GM19043 (cell line): ENCODE results near the gene PCDHB16.
"Not testable (repeated sequence)": the region's sequence is repeated elsewhere in the genome, so short reads cannot be mapped to it uniquely, and the experiment has no call there.

Source experiments
- ATAC-seq: cut with Tn5 transposase; IDR thresholded peaks from one replicate; pipeline ENCODE4 v1.9.1; 2021; ENCODE audit warnings: low read depth; ENCODE audit not compliant: unreplicated experiment

PCDHB16 gene

GRCh38 chr5:141180313-141180712 is 1.9 kb upstream of the PCDHB16 start:
- ATAC-seq, result no peak

GRCh38 chr5:141184117-141184855 is 2.1 kb downstream of the PCDHB16 start:
- ATAC-seq, result not testable (repeated sequence)

GRCh38 chr5:141186897-141187512 is 4.8 kb downstream of the PCDHB16 start, which contains the start of gene PCDHB9:
Gene PCDHB9, plus strand, starts transcription at chr5:141187161. Its CDS starts 158 bp downstream, at chr5:141187319.
- no peak for ATAC-seq

GRCh38 chr5:141188682-141189081 is 6.5 kb downstream of the PCDHB16 start:
- ATAC-seq, result not testable (repeated sequence)

- ATAC-seq, result not testable (repeated sequence)
These were observed 6.9 kb downstream of the PCDHB16 start for GRCh38 chr5:141189131-141189530.

GRCh38 chr5:141192110-141192725 is 10.0 kb downstream of the PCDHB16 start, which contains the start of gene PCDHB10:
Gene PCDHB10, plus strand, starts transcription at chr5:141192353. Its CDS starts 200 bp downstream, at chr5:141192553.
- no peak for ATAC-seq

- ATAC-seq, result not testable (repeated sequence)
These were observed 12.1 kb downstream of the PCDHB16 start for GRCh38 chr5:141194332-141194731.

GRCh38 chr5:141196363-141196762 is 14.2 kb downstream of the PCDHB16 start:
- no peak for ATAC-seq

GRCh38 chr5:141199359-141200235 is 17.4 kb downstream of the PCDHB16 start, which contains the start of gene PCDHB11:
Gene PCDHB11, plus strand, starts transcription at chr5:141199627. Its CDS starts 148 bp downstream, at chr5:141199775.
- no peak for ATAC-seq

GRCh38 chr5:141201126-141201525 is 18.9 kb downstream of the PCDHB16 start:
- not testable (repeated sequence) for ATAC-seq

- ATAC-seq, result not testable (repeated sequence)
These were observed 19.5 kb downstream of the PCDHB16 start for GRCh38 chr5:141201646-141202045.

- no peak for ATAC-seq
These were observed 26.3 kb downstream of the PCDHB16 start, which contains the start of gene PCDHB12 for GRCh38 chr5:141208478-141208877. Gene PCDHB12, plus strand, starts transcription at chr5:141208719. Its CDS starts 189 bp downstream, at chr5:141208908.

- not testable (repeated sequence) for ATAC-seq
These were observed 28.1 kb downstream of the PCDHB16 start for GRCh38 chr5:141210281-141210680.

- ATAC-seq, result not testable (repeated sequence)
These were observed 28.7 kb downstream of the PCDHB16 start for GRCh38 chr5:141210849-141211248.

GRCh38 chr5:141213656-141214339 is 31.6 kb downstream of the PCDHB16 start, which contains the start of gene PCDHB13:
Gene PCDHB13, plus strand, starts transcription at chr5:141213919. Its CDS starts 205 bp downstream, at chr5:141214124.
- not testable (repeated sequence) for ATAC-seq

- ATAC-seq, result not testable (repeated sequence)
These were observed 32.4 kb downstream of the PCDHB16 start for GRCh38 chr5:141214583-141214982.

- ATAC-seq, result not testable (repeated sequence)
These were observed 33.3 kb downstream of the PCDHB16 start for GRCh38 chr5:141215504-141215903.

- ATAC-seq, result not testable (repeated sequence)
These were observed 33.8 kb downstream of the PCDHB16 start for GRCh38 chr5:141216035-141216434.

GRCh38 chr5:141223112-141223783 is 41.1 kb downstream of the PCDHB16 start, which contains the start of gene PCDHB14:
Gene PCDHB14, plus strand, starts transcription at chr5:141223343. Its CDS starts 163 bp downstream, at chr5:141223506.
- no peak for ATAC-seq
